Adipose tissue (tissue), 3 donors: ENCODE measurements around the gene CAMK2N1. TPM values are rescaled to one million over a fixed set of nuclear protein-coding genes. Genes with fewer than 3 reads are reported as not detected.
"Not testable (repeated sequence)": the region's sequence is repeated elsewhere in the genome, so short reads cannot be mapped to it uniquely, and the experiment has no call there.

Source experiments
- H3K27ac ChIP-seq: one replicate; pipeline ENCODE4 v1.5.1; 2013; ENCODE audit warnings: low read depth, low read length
- WGBS, 3 donors: extraction: QIAGEN DNeasy Blood & Tissue Kit; methylation state at CpG; one replicate each; pipeline ENCODE4 v1.1.7; 2013; 5-methylcytosine and 5-hydroxymethylcytosine counted together
- polyA plus RNA-seq, 3 donors: library from polyadenylated mRNA; stranded (reverse); fragments of 200-250 nt; gene quantifications; one replicate each; pipeline ENCODE4 v1.2.3, GENCODE V29; 2013
- donor health status: healthy with polysubstance abuse.
- donor health status: Bipolar disorder and iron deficiency.
- donor health status: healthy.

Gene CAMK2N1
- 10 to 100 TPM in 1 of 3 donors, 1 to 10 TPM in 2; 2.2 to 36.2 (median 6.2) TPM for polyA plus RNA-seq

- WGBS, 3 donors: 0 to 1% (median 1%) methylated on average over 65 to 101 of the region's 104 CpGs
- H3K27ac ChIP-seq: no peak within 1 kb of the TSS
These were observed at the start of gene CAMK2N1 for GRCh38 chr1:20485527-20486456. Gene CAMK2N1 (minus strand): TSS chr1:20486210. CDS start chr1:20485379, 831 bp downstream.

GRCh38 chr1:20534659-20535417, 48.8 kb upstream of the CAMK2N1 start:
- WGBS, 3 donors: 41 to 59% (median 52%) methylated on average over 12 of the region's 12 CpGs
- no peak overlapping the region for H3K27ac ChIP-seq

GRCh38 chr1:20533635-20534034, 47.6 kb upstream of the CAMK2N1 start:
- no peak overlapping the region for H3K27ac ChIP-seq
- WGBS, 3 donors: 48 to 77% (median 76%) methylated on average over 4 of the region's 4 CpGs

GRCh38 chr1:20530901-20531300, 44.9 kb upstream of the CAMK2N1 start:
- WGBS, 3 donors: 53 to 76% (median 75%) methylated on average over 6 of the region's 6 CpGs
- no peak overlapping the region for H3K27ac ChIP-seq

GRCh38 chr1:20530306-20530705, 44.3 kb upstream of the CAMK2N1 start:
- 18 to 21% (median 21%) methylated on average over 8 of the region's 8 CpGs for WGBS, 3 donors
- H3K27ac ChIP-seq: no peak overlapping the region

GRCh38 chr1:20528221-20528620, 42.2 kb upstream of the CAMK2N1 start:
- WGBS, 3 donors: 46 to 69% (median 64%) methylated on average over 7 of the region's 7 CpGs
- no peak overlapping the region for H3K27ac ChIP-seq

GRCh38 chr1:20526267-20526666, 40.3 kb upstream of the CAMK2N1 start:
- H3K27ac ChIP-seq: no peak overlapping the region
- WGBS, 3 donors: 75 to 86% (median 82%) methylated on average over 6 of the region's 6 CpGs

GRCh38 chr1:20521960-20522861, 36.2 kb upstream of the CAMK2N1 start:
- no peak overlapping the region for H3K27ac ChIP-seq
- WGBS, 3 donors: 19 to 25% (median 24%) methylated on average over 17 of the region's 17 CpGs

- not testable (repeated sequence) for H3K27ac ChIP-seq
- WGBS, 3 donors: 50 to 56% (median 52%) methylated on average over 7 of the region's 7 CpGs
These were observed 33.7 kb upstream of the CAMK2N1 start for GRCh38 chr1:20519609-20520262.

GRCh38 chr1:20511518-20512428, 25.8 kb upstream of the CAMK2N1 start:
- 52 to 61% (median 53%) methylated on average over 6 of the region's 6 CpGs for WGBS, 3 donors
- no peak overlapping the region for H3K27ac ChIP-seq

- 64 to 65% (median 64%) methylated on average over 5 of the region's 5 CpGs for WGBS, 3 donors
- H3K27ac ChIP-seq: no peak overlapping the region
These were observed 22.4 kb upstream of the CAMK2N1 start for GRCh38 chr1:20508411-20508771.

- H3K27ac ChIP-seq: no peak within 1 kb of the TSS
- 1% methylated on average over 58 of the region's 58 CpGs for WGBS, 3 donors
These were observed 21.8 kb upstream of the CAMK2N1 start, which contains the start of gene MUL1 for GRCh38 chr1:20507564-20508410. Gene MUL1 (minus strand): TSS chr1:20508151. CDS start chr1:20508024, 127 bp downstream.

GRCh38 chr1:20507248-20507563, 21.2 kb upstream of the CAMK2N1 start:
- 28 to 41% (median 33%) methylated on average over 5 of the region's 5 CpGs for WGBS, 3 donors
- H3K27ac ChIP-seq: no peak overlapping the region

- 83 to 91% (median 89%) methylated on average over 1 of the region's 1 CpG for WGBS, 3 donors
- H3K27ac ChIP-seq: no peak overlapping the region
These were observed 19.5 kb upstream of the CAMK2N1 start for GRCh38 chr1:20505488-20505887.

- 90 to 92% (median 92%) methylated on average over 17 of the region's 17 CpGs for WGBS, 3 donors
- no peak overlapping the region for H3K27ac ChIP-seq
These were observed 14.7 kb upstream of the CAMK2N1 start for GRCh38 chr1:20500716-20501115.

GRCh38 chr1:20499718-20500117, 13.7 kb upstream of the CAMK2N1 start:
- no peak overlapping the region for H3K27ac ChIP-seq
- 85 to 93% (median 92%) methylated on average over 14 of the region's 14 CpGs for WGBS, 3 donors
